Osteocyte (in vitro differentiated cells): ENCODE results near the gene HOXD12. TPM values are rescaled to one million over a fixed set of nuclear protein-coding genes. Genes with fewer than 3 reads are reported as not detected.

Source experiments
- DNase-seq: peaks from one replicate; pipeline ENCODE4 v3.0.0; 2021; ENCODE audit warnings: mixed read lengths; ENCODE audit not compliant: unreplicated experiment; ENCODE audit errors: extremely low spot score
- H3K27ac Mint-ChIP-seq: one replicate; pipeline ENCODE4 v1.8.0; 2021; ENCODE audit warnings: mild to moderate bottlenecking, mixed read lengths; ENCODE audit not compliant: unreplicated experiment
- H3K27me3 Mint-ChIP-seq: one replicate; pipeline ENCODE4 v1.8.0; 2021; ENCODE audit warnings: mixed read lengths; ENCODE audit not compliant: unreplicated experiment
- H3K36me3 Mint-ChIP-seq: one replicate; pipeline ENCODE4 v1.8.0; 2021; ENCODE audit warnings: mixed read lengths; ENCODE audit not compliant: unreplicated experiment
- H3K4me1 Mint-ChIP-seq: one replicate; pipeline ENCODE4 v1.8.0; 2021; ENCODE audit warnings: mixed read lengths; ENCODE audit not compliant: unreplicated experiment
- H3K4me3 Mint-ChIP-seq: one replicate; pipeline ENCODE4 v1.8.0; 2021; ENCODE audit warnings: mild to moderate bottlenecking, moderate library complexity, mixed read lengths; ENCODE audit not compliant: unreplicated experiment
- H3K9me3 Mint-ChIP-seq: one replicate; pipeline ENCODE4 v1.8.0; 2021; ENCODE audit warnings: mixed read lengths; ENCODE audit not compliant: unreplicated experiment
- CTCF ChIP-seq: fragments of 200-600 bp; sonication (generic); IDR thresholded peaks from 2 replicates; pipeline ENCODE4 v1.5.0; 2021; ENCODE audit warnings: antibody characterized with exemption, mild to moderate bottlenecking, moderate library complexity
- total RNA-seq: library from RNA; stranded (reverse); gene quantifications from 2 replicates; pipeline ENCODE4 v1.2.1, GENCODE V29; 2021

Gene HOXD12
- total RNA-seq, 1 donor from 2014 or later: not detected

- peak overlapping the region; percentile 79 for H3K4me3 Mint-ChIP-seq
- peak; percentile 73 for TF ChIP-seq CTCF
These were observed 11.3 kb upstream of the HOXD12 start for GRCh38 chr2:176088048-176088936.

GRCh38 chr2:176088937-176089842 lies 10.4 kb upstream of the HOXD12 start:
- Mint-ChIP-seq H3K36me3 (no peaks in the 10 kb centered on the region), H3K9me3 (no peaks in the 10 kb centered on the region), H3K27me3 (peaks cover 90% of the 10 kb centered on the region), H3K27ac (no peak overlapping the region), H3K4me3 (no peak overlapping the region), H3K4me1 (peaks cover 31% of the 10 kb centered on the region)
- no peak for TF ChIP-seq CTCF
- no peak for DNase-seq

More at GRCh38 chr2:176088048-176088936, 11.3 kb upstream of the HOXD12 start:
- Mint-ChIP-seq H3K9me3 (no peaks in the 10 kb centered on the region), H3K36me3 (no peaks in the 10 kb centered on the region), H3K27ac (no peak overlapping the region), H3K27me3 (peaks cover 90% of the 10 kb centered on the region), H3K4me1 (peaks cover 29% of the 10 kb centered on the region)
- no peak for DNase-seq

GRCh38 chr2:176089843-176090395 lies 9.7 kb upstream of the HOXD12 start:
- TF ChIP-seq CTCF: no peak
- Mint-ChIP-seq H3K9me3 (no peaks in the 10 kb centered on the region), H3K27me3 (peaks cover 90% of the 10 kb centered on the region), H3K4me3 (no peak overlapping the region), H3K4me1 (peaks cover 26% of the 10 kb centered on the region), H3K27ac (no peak overlapping the region), H3K36me3 (no peaks in the 10 kb centered on the region)
- DNase-seq: no peak

GRCh38 chr2:176090862-176091261 lies 8.7 kb upstream of the HOXD12 start:
- no peak overlapping the region for H3K27ac Mint-ChIP-seq
- H3K4me3 Mint-ChIP-seq: no peak overlapping the region
- H3K36me3 Mint-ChIP-seq: no peaks in the 10 kb centered on the region
- H3K4me1 Mint-ChIP-seq: peaks cover 26% of the 10 kb centered on the region
- no peaks in the 10 kb centered on the region for H3K9me3 Mint-ChIP-seq
- TF ChIP-seq CTCF: no peak
- peaks cover 91% of the 10 kb centered on the region for H3K27me3 Mint-ChIP-seq
- no peak for DNase-seq
